Ectodermal cell (in vitro differentiated cells): Measurements from ENCODE around the gene HSH2D.

Source experiments
- H3K27ac ChIP-seq: 2 replicates; pipeline ENCODE4 v1.7.0; 2013; ENCODE audit warnings: mild to moderate bottlenecking, low read depth, low read length; ENCODE audit not compliant: insufficient read depth, poor library complexity, severe bottlenecking
- H3K27me3 ChIP-seq: 2 replicates; pipeline ENCODE4 v1.7.0; 2013; ENCODE audit warnings: mild to moderate bottlenecking, low read length; ENCODE audit not compliant: insufficient read depth, control insufficient read depth, poor library complexity, severe bottlenecking
- H3K36me3 ChIP-seq: one replicate; pipeline ENCODE4 v1.7.0; 2013; ENCODE audit warnings: low read length; ENCODE audit not compliant: control insufficient read depth, insufficient read depth
- H3K4me1 ChIP-seq: one replicate; pipeline ENCODE4 v1.7.0; 2013; ENCODE audit warnings: low read length; ENCODE audit not compliant: control insufficient read depth, insufficient read depth
- H3K4me3 ChIP-seq: 2 replicates; pipeline ENCODE4 v1.7.0; 2013; ENCODE audit warnings: low read depth, low read length, control low read depth; ENCODE audit not compliant: insufficient read depth
- H3K9me3 ChIP-seq: 2 replicates; pipeline ENCODE4 v1.7.0; 2013; ENCODE audit warnings: mild to moderate bottlenecking, low read length, moderate library complexity; ENCODE audit not compliant: control insufficient read depth
- WGBS, 2 experiments: methylation state at CpG; one replicate each; pipeline ENCODE4 v1.1.7; 2013; ENCODE audit warnings: missing lambda C conversion rate in 2 of 2; 5-methylcytosine and 5-hydroxymethylcytosine counted together

The HSH2D gene

DNA sequence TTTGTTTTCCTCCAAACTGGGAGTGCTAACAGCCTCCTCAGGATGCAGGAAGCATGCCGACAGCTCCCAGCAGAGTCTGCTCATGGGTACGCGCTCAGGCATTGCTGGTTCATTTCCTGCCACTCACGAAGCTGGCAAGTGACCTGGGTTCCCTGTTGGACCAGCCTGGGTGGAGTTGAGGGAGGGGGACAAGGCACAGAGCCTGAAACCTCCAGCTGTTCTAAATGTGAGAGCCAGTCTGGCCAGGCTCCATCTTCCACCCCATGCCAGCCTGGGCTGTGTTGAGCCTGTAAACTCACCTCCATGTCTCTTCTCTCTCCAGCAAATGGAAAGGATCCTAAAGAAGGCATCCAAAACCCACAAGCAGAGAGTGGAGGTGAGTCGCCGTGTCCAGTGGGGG lies 46.7 kb downstream of the HSH2D start:
- peaks cover 6% of the 10 kb centered on the region for H3K4me1 ChIP-seq
- no peak overlapping the region for H3K27ac ChIP-seq
- H3K9me3 ChIP-seq = no peaks in the 10 kb centered on the region
- H3K36me3 ChIP-seq = peaks cover 22% of the 10 kb centered on the region
- no peak overlapping the region for H3K4me3 ChIP-seq
- no peaks in the 10 kb centered on the region for H3K27me3 ChIP-seq
- whole genome bisulfite sequencing, 2 experiments = 94 to 96% methylated on average over 6 of the region's 6 CpGs

DNA sequence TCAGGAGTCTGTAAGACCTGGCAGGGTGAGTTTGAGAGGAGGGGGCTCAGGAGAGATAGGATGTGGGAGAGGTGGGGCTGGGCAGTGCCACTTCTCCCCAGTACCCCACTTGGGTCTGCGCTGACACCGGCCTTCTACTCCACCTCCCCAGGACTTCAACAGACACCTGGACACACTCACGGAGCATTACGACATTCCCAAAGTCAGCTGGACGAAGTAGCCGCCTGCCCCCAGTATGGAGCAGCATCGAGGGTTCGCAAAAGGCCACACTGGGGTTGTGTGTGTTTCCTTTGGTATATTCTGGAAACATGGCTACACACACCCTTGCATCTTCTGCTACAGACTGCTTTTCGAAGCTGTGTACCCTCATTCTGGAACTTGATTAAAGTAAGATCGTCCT lies 47.3 kb downstream of the HSH2D start:
- Histone ChIP-seq H3K27me3 (no peaks in the 10 kb centered on the region), H3K4me3 (no peak overlapping the region), H3K9me3 (no peaks in the 10 kb centered on the region), H3K4me1 (peaks cover 6% of the 10 kb centered on the region), H3K27ac (no peak overlapping the region), H3K36me3 (peaks cover 22% of the 10 kb centered on the region)
- 95 to 97% methylated on average over 10 of the region's 10 CpGs for WGBS, 2 experiments

- WGBS, 2 experiments = 93 to 96% methylated on average over 16 of the region's 16 CpGs
- Histone ChIP-seq H3K27me3 (no peaks in the 10 kb centered on the region), H3K4me1 (peaks cover under 1% of the 10 kb centered on the region), H3K27ac (no peak overlapping the region), H3K9me3 (no peaks in the 10 kb centered on the region), H3K4me3 (no peak overlapping the region), H3K36me3 (peaks cover 22% of the 10 kb centered on the region)
Measured at GRCh38 chr19:16191216-16191908, 47.9 kb downstream of the HSH2D start.

DNA sequence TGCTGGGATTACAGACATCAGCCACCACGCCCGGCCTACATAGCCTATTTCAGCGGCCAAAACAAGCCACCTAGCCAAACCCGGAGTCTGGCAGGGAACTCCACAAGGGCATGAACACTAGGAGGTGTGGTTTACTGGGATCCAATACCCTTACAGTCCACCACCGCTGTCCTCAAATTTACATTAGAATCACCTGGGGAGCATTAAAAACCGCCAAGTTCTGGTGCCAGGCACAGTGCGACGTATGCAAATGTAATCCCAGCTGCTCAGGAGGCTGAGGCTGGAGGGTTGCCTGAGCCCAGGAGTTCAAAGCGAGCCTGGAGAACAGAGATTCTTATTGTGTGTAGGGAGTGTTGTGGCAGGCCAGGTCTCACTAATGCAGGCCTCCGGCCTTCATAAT lies 50.0 kb downstream of the HSH2D start:
- H3K27me3 ChIP-seq = no peaks in the 10 kb centered on the region
- no peak overlapping the region for H3K27ac ChIP-seq
- peaks cover 18% of the 10 kb centered on the region for H3K36me3 ChIP-seq
- 73% methylated on average over 10 of the region's 10 CpGs for WGBS, 2 experiments
- H3K9me3 ChIP-seq = no peaks in the 10 kb centered on the region
- no peak overlapping the region for H3K4me3 ChIP-seq
- no peaks in the 10 kb centered on the region for H3K4me1 ChIP-seq

GRCh38 chr19:16197188-16197621 lies 53.7 kb downstream of the HSH2D start:
- Histone ChIP-seq H3K4me3 (peak overlapping the region; percentile 97), H3K36me3 (no peaks in the 10 kb centered on the region), H3K9me3 (no peaks in the 10 kb centered on the region), H3K27ac (no peak overlapping the region), H3K27me3 (no peaks in the 10 kb centered on the region), H3K4me1 (peaks cover 5% of the 10 kb centered on the region)
- 62 to 65% methylated on average over 2 of the region's 2 CpGs for WGBS, 2 experiments

- 0% methylated on average over 65 of the region's 65 CpGs for WGBS, 2 experiments
- Histone ChIP-seq H3K36me3 (no peaks in the 10 kb centered on the region), H3K4me1 (peaks cover 5% of the 10 kb centered on the region), H3K27me3 (no peaks in the 10 kb centered on the region), H3K27ac (peak within 1 kb of the TSS; percentile 66), H3K4me3 (peak within 1 kb of the TSS; percentile 97), H3K9me3 (no peaks in the 10 kb centered on the region)
Measured at GRCh38 chr19:16197622-16198369, 54.3 kb downstream of the HSH2D start, which contains the start of gene AP1M1. AP1M1 (plus strand) TSS chr19:16197911; CDS start chr19:16198027, 116 bp downstream.

- 4 to 6% methylated on average over 18 of the region's 18 CpGs for WGBS, 2 experiments
- Histone ChIP-seq H3K4me3 (peak overlapping the region; percentile 97), H3K27me3 (no peaks in the 10 kb centered on the region), H3K27ac (no peak overlapping the region), H3K9me3 (no peaks in the 10 kb centered on the region), H3K36me3 (no peaks in the 10 kb centered on the region), H3K4me1 (peaks cover 5% of the 10 kb centered on the region)
Measured at GRCh38 chr19:16198370-16198651, 54.8 kb downstream of the HSH2D start.

- Histone ChIP-seq H3K36me3 (peaks cover 8% of the 10 kb centered on the region), H3K27me3 (no peaks in the 10 kb centered on the region), H3K27ac (no peak overlapping the region), H3K4me1 (peaks cover 5% of the 10 kb centered on the region), H3K9me3 (no peaks in the 10 kb centered on the region), H3K4me3 (no peak overlapping the region)
- 93 to 96% methylated on average over 9 of the region's 9 CpGs for WGBS, 2 experiments
Measured at GRCh38 chr19:16199275-16199932, 55.9 kb downstream of the HSH2D start.

GRCh38 chr19:16200038-16201010 lies 56.8 kb downstream of the HSH2D start:
- H3K4me1 ChIP-seq = peaks cover 5% of the 10 kb centered on the region
- H3K27ac ChIP-seq = no peak overlapping the region
- 93% methylated on average over 20 of the region's 20 CpGs for WGBS, 2 experiments
- no peaks in the 10 kb centered on the region for H3K9me3 ChIP-seq
- H3K27me3 ChIP-seq = no peaks in the 10 kb centered on the region
- H3K36me3 ChIP-seq = peaks cover 10% of the 10 kb centered on the region
- H3K4me3 ChIP-seq = no peak overlapping the region
